ENCODE results near the gene STEAP3. TPM values are rescaled to one million over a fixed set of nuclear protein-coding genes. Genes with fewer than 3 reads are reported as not detected.
A peak's percentile ranks its signal among the peaks of the same experiment; 100 is the strongest.

STEAP3 gene
- total RNA-seq, 1 experiment from 2014 or later: not detected

- H3K27ac ChIP-seq (ENCODE audit: low read length): no peak overlapping the region
- H3K79me2 ChIP-seq (ENCODE audit: low read length): no peaks in the 10 kb centered on the region
- no peak for DNase-seq
- H3K4me1 ChIP-seq (ENCODE audit: low read length): peaks cover 14% of the 10 kb centered on the region
- no peaks in the 10 kb centered on the region for H3K9me2 ChIP-seq (replicated peaks; ENCODE audit: insufficient read depth, low read length)
- no peak overlapping the region for H3K4me3 ChIP-seq (ENCODE audit: low read length)
- no peak overlapping the region for H3K9ac ChIP-seq (ENCODE audit: low read length)
- H3K36me3 ChIP-seq (ENCODE audit: insufficient read depth, low read length): no peaks in the 10 kb centered on the region
- H2AFZ ChIP-seq (ENCODE audit: low read length): no peak overlapping the region
- no peaks in the 10 kb centered on the region for H3K27me3 ChIP-seq (ENCODE audit: low read length)
- no peaks in the 10 kb centered on the region; the same call in 1 of the 2 replicates for H4K20me1 ChIP-seq (ENCODE audit: insufficient read depth, low read depth, low read length)
- no peak overlapping the region for H3K4me2 ChIP-seq (ENCODE audit: low read depth, low read length, poor library complexity, severe bottlenecking)
- H3K9me3 ChIP-seq (ENCODE audit: low read length): no peaks in the 10 kb centered on the region
These were observed 18.5 kb upstream of the STEAP3 start for GRCh38 chr2:119205001-119205706.

- H3K4me3 ChIP-seq (ENCODE audit: low read length): no peak overlapping the region
- no peak overlapping the region for H3K4me2 ChIP-seq (ENCODE audit: low read depth, low read length, poor library complexity, severe bottlenecking)
- no peaks in the 10 kb centered on the region for H3K9me2 ChIP-seq (replicated peaks; ENCODE audit: insufficient read depth, low read length)
- no peak overlapping the region for H3K27ac ChIP-seq (ENCODE audit: low read length)
- H3K79me2 ChIP-seq (ENCODE audit: low read length): no peaks in the 10 kb centered on the region
- peaks cover 14% of the 10 kb centered on the region for H3K4me1 ChIP-seq (ENCODE audit: low read length)
- H3K36me3 ChIP-seq (ENCODE audit: insufficient read depth, low read length): no peaks in the 10 kb centered on the region
- H3K27me3 ChIP-seq (ENCODE audit: low read length): no peaks in the 10 kb centered on the region
- DNase-seq: no peak
- H4K20me1 ChIP-seq (ENCODE audit: insufficient read depth, low read depth, low read length): no peaks in the 10 kb centered on the region
- H3K9ac ChIP-seq (ENCODE audit: low read length): no peak overlapping the region
- no peak overlapping the region for H2AFZ ChIP-seq (ENCODE audit: low read length)
- no peaks in the 10 kb centered on the region for H3K9me3 ChIP-seq (ENCODE audit: low read length)
These were observed 17.4 kb upstream of the STEAP3 start for GRCh38 chr2:119206201-119206600.

- H3K27me3 ChIP-seq (ENCODE audit: low read length): no peaks in the 10 kb centered on the region
- no peak overlapping the region for H2AFZ ChIP-seq (ENCODE audit: low read length)
- H3K4me1 ChIP-seq (ENCODE audit: low read length): peaks cover 13% of the 10 kb centered on the region
- H4K20me1 ChIP-seq (ENCODE audit: insufficient read depth, low read depth, low read length): no peaks in the 10 kb centered on the region
- H3K9me3 ChIP-seq (ENCODE audit: low read length): no peaks in the 10 kb centered on the region
- no peaks in the 10 kb centered on the region for H3K36me3 ChIP-seq (ENCODE audit: insufficient read depth, low read length)
- DNase-seq: no peak
- no peak overlapping the region for H3K27ac ChIP-seq (ENCODE audit: low read length)
- no peaks in the 10 kb centered on the region for H3K79me2 ChIP-seq (ENCODE audit: low read length)
- no peaks in the 10 kb centered on the region for H3K9me2 ChIP-seq (replicated peaks; ENCODE audit: insufficient read depth, low read length)
- H3K4me2 ChIP-seq (ENCODE audit: low read depth, low read length, poor library complexity, severe bottlenecking): no peak overlapping the region
- no peak overlapping the region for H3K4me3 ChIP-seq (ENCODE audit: low read length)
- no peak overlapping the region for H3K9ac ChIP-seq (ENCODE audit: low read length)
These were observed 16.2 kb upstream of the STEAP3 start for GRCh38 chr2:119207447-119207846.

GRCh38 chr2:119208791-119209203 is 14.8 kb upstream of the STEAP3 start:
- no peaks in the 10 kb centered on the region for H3K36me3 ChIP-seq (ENCODE audit: insufficient read depth, low read length)
- H3K9ac ChIP-seq (ENCODE audit: low read length): no peak overlapping the region
- H3K9me3 ChIP-seq (ENCODE audit: low read length): no peaks in the 10 kb centered on the region
- H3K9me2 ChIP-seq (replicated peaks; ENCODE audit: insufficient read depth, low read length): no peaks in the 10 kb centered on the region
- no peak overlapping the region for H3K4me2 ChIP-seq (ENCODE audit: low read depth, low read length, poor library complexity, severe bottlenecking)
- peaks cover 2% of the 10 kb centered on the region; the same call in 1 of the 2 replicates for H3K4me1 ChIP-seq (ENCODE audit: low read length)
- H4K20me1 ChIP-seq (ENCODE audit: insufficient read depth, low read depth, low read length): no peaks in the 10 kb centered on the region
- no peak for DNase-seq
- no peaks in the 10 kb centered on the region for H3K79me2 ChIP-seq (ENCODE audit: low read length)
- no peak overlapping the region for H2AFZ ChIP-seq (ENCODE audit: low read length)
- no peak overlapping the region for H3K27ac ChIP-seq (ENCODE audit: low read length)
- H3K4me3 ChIP-seq (ENCODE audit: low read length): no peak overlapping the region
- H3K27me3 ChIP-seq (ENCODE audit: low read length): no peaks in the 10 kb centered on the region

GRCh38 chr2:119212139-119212800 is 11.4 kb upstream of the STEAP3 start:
- no peak overlapping the region for H3K4me3 ChIP-seq (ENCODE audit: low read length)
- H3K9me2 ChIP-seq (replicated peaks; ENCODE audit: insufficient read depth, low read length): no peaks in the 10 kb centered on the region
- no peaks in the 10 kb centered on the region for H3K79me2 ChIP-seq (ENCODE audit: low read length)
- H2AFZ ChIP-seq (ENCODE audit: low read length): no peak overlapping the region
- H3K36me3 ChIP-seq (ENCODE audit: insufficient read depth, low read length): no peaks in the 10 kb centered on the region
- no peaks in the 10 kb centered on the region for H4K20me1 ChIP-seq (ENCODE audit: insufficient read depth, low read depth, low read length)
- H3K4me2 ChIP-seq (ENCODE audit: low read depth, low read length, poor library complexity, severe bottlenecking): no peak overlapping the region
- no peak overlapping the region for H3K9ac ChIP-seq (ENCODE audit: low read length)
- no peak for DNase-seq
- H3K9me3 ChIP-seq (ENCODE audit: low read length): no peaks in the 10 kb centered on the region
- no peak overlapping the region for H3K27ac ChIP-seq (ENCODE audit: low read length)
- H3K4me1 ChIP-seq (ENCODE audit: low read length): no peaks in the 10 kb centered on the region
- no peaks in the 10 kb centered on the region for H3K27me3 ChIP-seq (ENCODE audit: low read length)

GRCh38 chr2:119214453-119215037 is 9.1 kb upstream of the STEAP3 start:
- H4K20me1 ChIP-seq (ENCODE audit: insufficient read depth, low read depth, low read length): no peaks in the 10 kb centered on the region
- H3K36me3 ChIP-seq (ENCODE audit: insufficient read depth, low read length): no peaks in the 10 kb centered on the region
- H3K9ac ChIP-seq (ENCODE audit: low read length): no peak overlapping the region
- H3K79me2 ChIP-seq (ENCODE audit: low read length): no peaks in the 10 kb centered on the region
- DNase-seq: no peak
- no peak overlapping the region for H3K4me3 ChIP-seq (ENCODE audit: low read length)
- H2AFZ ChIP-seq (ENCODE audit: low read length): no peak overlapping the region
- H3K9me3 ChIP-seq (ENCODE audit: low read length): no peaks in the 10 kb centered on the region
- H3K4me1 ChIP-seq (ENCODE audit: low read length): no peaks in the 10 kb centered on the region
- H3K27me3 ChIP-seq (ENCODE audit: low read length): no peaks in the 10 kb centered on the region
- no peak overlapping the region for H3K27ac ChIP-seq (ENCODE audit: low read length)
- no peaks in the 10 kb centered on the region for H3K9me2 ChIP-seq (replicated peaks; ENCODE audit: insufficient read depth, low read length)
- H3K4me2 ChIP-seq (ENCODE audit: low read depth, low read length, poor library complexity, severe bottlenecking): no peak overlapping the region

- H3K27me3 ChIP-seq (ENCODE audit: low read length): no peaks in the 10 kb centered on the region
- H3K27ac ChIP-seq (ENCODE audit: low read length): no peak overlapping the region
- no peaks in the 10 kb centered on the region for H3K79me2 ChIP-seq (ENCODE audit: low read length)
- no peak overlapping the region for H3K9ac ChIP-seq (ENCODE audit: low read length)
- no peaks in the 10 kb centered on the region for H3K9me2 ChIP-seq (replicated peaks; ENCODE audit: insufficient read depth, low read length)
- H4K20me1 ChIP-seq (ENCODE audit: insufficient read depth, low read depth, low read length): no peaks in the 10 kb centered on the region
- no peak overlapping the region for H3K4me3 ChIP-seq (ENCODE audit: low read length)
- no peaks in the 10 kb centered on the region for H3K9me3 ChIP-seq (ENCODE audit: low read length)
- no peak overlapping the region for H3K4me2 ChIP-seq (ENCODE audit: low read depth, low read length, poor library complexity, severe bottlenecking)
- H3K36me3 ChIP-seq (ENCODE audit: insufficient read depth, low read length): no peaks in the 10 kb centered on the region
- no peak overlapping the region for H2AFZ ChIP-seq (ENCODE audit: low read length)
- no peaks in the 10 kb centered on the region for H3K4me1 ChIP-seq (ENCODE audit: low read length)
- DNase-seq: no peak
These were observed 6.6 kb upstream of the STEAP3 start for GRCh38 chr2:119216994-119217393.

- no peak overlapping the region for H2AFZ ChIP-seq (ENCODE audit: low read length)
These were observed 5.1 kb upstream of the STEAP3 start for GRCh38 chr2:119218478-119219064.

More at GRCh38 chr2:119218478-119219064, 5.1 kb upstream of the STEAP3 start:
- Histone ChIP-seq H3K27me3 (ENCODE audit: low read length) (no peaks in the 10 kb centered on the region), H3K9me3 (ENCODE audit: low read length) (no peaks in the 10 kb centered on the region), H3K27ac (ENCODE audit: low read length) (no peak overlapping the region), H4K20me1 (ENCODE audit: insufficient read depth, low read depth, low read length) (no peaks in the 10 kb centered on the region), H3K9ac (ENCODE audit: low read length) (no peak overlapping the region), H3K4me3 (ENCODE audit: low read length) (no peak overlapping the region), H3K36me3 (ENCODE audit: insufficient read depth, low read length) (no peaks in the 10 kb centered on the region), H3K4me1 (ENCODE audit: low read length) (no peaks in the 10 kb centered on the region), H3K79me2 (ENCODE audit: low read length) (no peaks in the 10 kb centered on the region), H3K9me2 (replicated peaks; ENCODE audit: insufficient read depth, low read length) (no peaks in the 10 kb centered on the region), H3K4me2 (ENCODE audit: low read depth, low read length, poor library complexity, severe bottlenecking) (no peak overlapping the region)
- peak; percentile 50 for DNase-seq
